HG03045 (cell line): ENCODE results near the gene AMZ1.

ENCODE experiments used
- ATAC-seq: cut with Tn5 transposase; IDR thresholded peaks from one replicate; pipeline ENCODE4 v1.9.1; 2021; ENCODE audit warnings: mild to moderate bottlenecking, moderate library complexity; ENCODE audit not compliant: unreplicated experiment

AMZ1 gene

GRCh38 chr7:2651336-2651735 lies 36.7 kb upstream of the AMZ1 start:
- ATAC-seq: no peak

GRCh38 chr7:2651847-2652735 lies 35.9 kb upstream of the AMZ1 start:
- ATAC-seq: no peak

- ATAC-seq: no peak
These were observed 35.3 kb upstream of the AMZ1 start for GRCh38 chr7:2652736-2653060.

GRCh38 chr7:2654059-2654458 lies 33.9 kb upstream of the AMZ1 start:
- ATAC-seq: no peak

GRCh38 chr7:2655870-2656614 lies 32.0 kb upstream of the AMZ1 start:
- no peak for ATAC-seq

GRCh38 chr7:2657208-2657607 lies 30.8 kb upstream of the AMZ1 start:
- no peak for ATAC-seq

GRCh38 chr7:2657920-2658671 lies 29.9 kb upstream of the AMZ1 start:
- no peak for ATAC-seq

- ATAC-seq: no peak
These were observed 29.1 kb upstream of the AMZ1 start for GRCh38 chr7:2658941-2659340.

- ATAC-seq: no peak
These were observed 28.2 kb upstream of the AMZ1 start for GRCh38 chr7:2659556-2660358.

GRCh38 chr7:2660359-2661095 lies 27.5 kb upstream of the AMZ1 start:
- ATAC-seq: no peak

GRCh38 chr7:2661096-2661449 lies 26.9 kb upstream of the AMZ1 start:
- no peak for ATAC-seq

- no peak for ATAC-seq
These were observed 26.3 kb upstream of the AMZ1 start for GRCh38 chr7:2661602-2662272.

- no peak for ATAC-seq
These were observed 25.5 kb upstream of the AMZ1 start for GRCh38 chr7:2662273-2663120.

- no peak for ATAC-seq
These were observed 24.7 kb upstream of the AMZ1 start for GRCh38 chr7:2663121-2663886.

GRCh38 chr7:2663960-2664359 lies 24.0 kb upstream of the AMZ1 start:
- no peak for ATAC-seq

- no peak for ATAC-seq
These were observed 22.6 kb upstream of the AMZ1 start for GRCh38 chr7:2665359-2665791.

GRCh38 chr7:2666155-2666554 lies 21.8 kb upstream of the AMZ1 start:
- no peak for ATAC-seq
